HCT116 (cell line): Measurements from ENCODE around the gene ZDHHC14. TPM values are rescaled to one million over a fixed set of nuclear protein-coding genes. Genes with fewer than 3 reads are reported as not detected.
"Not testable (repeated sequence)": the region's sequence is repeated elsewhere in the genome, so short reads cannot be mapped to it uniquely, and the experiment has no call there.

ENCODE experiments used
- ATAC-seq: fragments of 200-7000 bp; cut with Tn5 transposase; 2 replicates; pipeline ENCODE4 v1.9.1; 2020; ENCODE audit warnings: mild to moderate bottlenecking, moderate library complexity
- BruUV-seq: library from RNA; stranded (reverse); fragments of 400-500 nt; replicated peaks from 2 replicates; lab custom pipeline; 2021; lab: Mats Ljungman, UMichigan
- CTCF ChIA-PET: fragments of 300-600 bp; sonication (Branson Sonifier 250); formaldehyde crosslinking; loops from one replicate; lab custom pipeline; 2021; ENCODE audit warnings: antibody characterized with exemption; lab: Charles Lee
- POLR2A ChIA-PET: fragments of 300-600, 350-600 bp; sonication (Branson Sonifier 250); formaldehyde crosslinking; loops from one replicate; lab custom pipeline; 2021; ENCODE audit warnings: antibody characterized with exemption; lab: Charles Lee
- RAD21 ChIA-PET, 2 experiments: fragments of 300-600 bp; sonication (Branson Sonifier 250); formaldehyde crosslinking; loops; one replicate each; lab custom pipeline; 2023; ENCODE audit warnings: low total read pairs in 2 of 2; ENCODE audit not compliant: uncharacterized antibody in 2 of 2, unreplicated experiment in 2 of 2, low non-redundant PET in 1 of 2; lab: Charles Lee
- DNase-seq: peaks from one replicate; pipeline ENCODE4 v3.0.0-alpha.2; 2010; ENCODE audit warnings: low read depth, low spot score
- H2AFZ ChIP-seq: fragments of 200-600 bp; shearing (Covaris generic), sonication (generic); 2 replicates; pipeline ENCODE4 v1.6.1; 2017; ENCODE audit warnings: low read depth, mixed run types, mixed read lengths, antibody characterized with exemption, low read length; ENCODE audit not compliant: poor library complexity, severe bottlenecking
- H3K27ac ChIP-seq: 2 replicates; pipeline ENCODE4 v1.5.1; 2012; ENCODE audit warnings: low read depth, low read length
- H3K27me3 ChIP-seq: fragments of 200-600 bp; sonication (generic); 2 replicates; pipeline ENCODE4 v1.6.1; 2016; ENCODE audit warnings: mixed run types, low read length, mixed read lengths; ENCODE audit not compliant: insufficient read depth
- H3K36me3 ChIP-seq, 2 experiments: fragments of 200-500 bp in 1 of 2; fragments of 200-600 bp in 1 of 2; sonication (Bioruptor generic) in 1 of 2; sonication (generic) in 1 of 2; 2 replicates each; pipeline versions ENCODE4 v1.5.1 to v1.6.1; 2014 to 2016; ENCODE audit warnings: low read length in 2 of 2, inconsistent platforms in 1 of 2, mixed read lengths in 1 of 2, mixed run types in 1 of 2; ENCODE audit not compliant: insufficient read depth in 2 of 2, control insufficient read depth in 1 of 2
- H3K4me1 ChIP-seq, 2 experiments: fragments of 200-600 bp in 1 of 2; sonication (generic) in 1 of 2; 2 replicates each; pipeline versions ENCODE4 v1.5.1 to v1.6.1; 2012 to 2017; ENCODE audit warnings: low read length in 2 of 2, inconsistent platforms in 1 of 2, mild to moderate bottlenecking in 1 of 2, mixed read lengths in 1 of 2, mixed run types in 1 of 2, moderate library complexity in 1 of 2; ENCODE audit not compliant: insufficient read depth in 2 of 2, control insufficient read depth in 1 of 2
- H3K4me2 ChIP-seq: fragments of 200-600 bp; sonication (generic); 2 replicates; pipeline ENCODE4 v1.6.1; 2017; ENCODE audit warnings: mixed run types, low read length, mixed read lengths
- H3K4me3 ChIP-seq, 2 experiments: fragments of 200-600 bp in 1 of 2; sonication (generic) in 1 of 2; replicated peaks in 1 of 2; 2 replicates each; pipeline ENCODE4 v1.5.1; 2011 to 2016; ENCODE audit warnings: low read length in 2 of 2, control low read depth in 1 of 2, low read depth in 1 of 2, mild to moderate bottlenecking in 1 of 2, mixed read lengths in 1 of 2, mixed run types in 1 of 2
- H3K79me2 ChIP-seq: fragments of 200-600 bp; sonication (generic); 2 replicates; pipeline ENCODE4 v1.6.1; 2017; ENCODE audit warnings: mild to moderate bottlenecking, mixed run types, low read length, moderate library complexity, mixed read lengths; ENCODE audit not compliant: insufficient read depth
- H3K9ac ChIP-seq: fragments of 200-600 bp; sonication (generic); 2 replicates; pipeline ENCODE4 v1.6.1; 2016; ENCODE audit warnings: low read length, mixed read lengths
- H3K9me2 ChIP-seq: fragments of 200-600 bp; sonication (generic), shearing (Covaris generic); 2 replicates; pipeline ENCODE4 v1.6.1; 2017; ENCODE audit warnings: mixed run types, mild to moderate bottlenecking, moderate library complexity; ENCODE audit not compliant: insufficient read depth
- H3K9me3 ChIP-seq, 2 experiments: fragments of 200-500 bp in 1 of 2; fragments of 200-600 bp in 1 of 2; sonication (Bioruptor generic) in 1 of 2; sonication (generic) in 1 of 2; 2 replicates each; pipeline ENCODE4 v1.6.1; 2014 to 2017; ENCODE audit warnings: low read length in 2 of 2, mixed read lengths in 2 of 2, inconsistent platforms in 1 of 2, low read depth in 1 of 2, mild to moderate bottlenecking in 1 of 2, mixed run types in 1 of 2, moderate library complexity in 1 of 2; ENCODE audit not compliant: control insufficient read depth in 1 of 2, insufficient read depth in 1 of 2
- H4K20me1 ChIP-seq: fragments of 200-600 bp; sonication (generic), shearing (Covaris generic); 2 replicates; pipeline ENCODE4 v1.6.1; 2017; ENCODE audit warnings: mixed run types, mild to moderate bottlenecking, moderate library complexity; ENCODE audit not compliant: insufficient read depth
- ATF3 ChIP-seq: IDR thresholded peaks from 2 replicates; pipeline ENCODE4 v1.6.1; 2012
- CBX3 ChIP-seq: IDR thresholded peaks from 2 replicates; pipeline ENCODE4 v1.6.1; 2012; ENCODE audit warnings: low read depth
- EGR1 ChIP-seq: IDR thresholded peaks from 2 replicates; pipeline ENCODE4 v1.6.1; 2012; ENCODE audit warnings: low read depth
- ELF1 ChIP-seq: IDR thresholded peaks from 2 replicates; pipeline ENCODE4 v1.6.1; 2012; ENCODE audit warnings: low read depth, borderline replicate concordance
- EZH2phosphoT487 ChIP-seq: fragments of 200-600 bp; IDR thresholded peaks from 2 replicates; pipeline ENCODE4 v1.6.1; 2018; ENCODE audit warnings: antibody characterized with exemption, borderline replicate concordance
- JUND ChIP-seq: IDR thresholded peaks from 2 replicates; pipeline ENCODE4 v1.6.1; 2012
- POLR2A ChIP-seq: IDR thresholded peaks from 2 replicates; pipeline ENCODE4 v1.7.0; 2011; ENCODE audit warnings: borderline replicate concordance; ENCODE audit not compliant: insufficient read depth, insufficient read length; ENCODE audit errors: extremely low read depth
- POLR2AphosphoS5 ChIP-seq: IDR thresholded peaks from 2 replicates; pipeline ENCODE4 v1.6.1; 2011; ENCODE audit warnings: mild to moderate bottlenecking, low read depth, low read length, moderate library complexity
- RAD21 ChIP-seq: IDR thresholded peaks from 2 replicates; pipeline ENCODE4 v1.6.1; 2012; ENCODE audit warnings: low read depth, mild to moderate bottlenecking
- SIN3A ChIP-seq: IDR thresholded peaks from 2 replicates; pipeline ENCODE4 v1.6.1; 2012; ENCODE audit warnings: low read depth
- ZBTB33 ChIP-seq: IDR thresholded peaks from 2 replicates; pipeline ENCODE4 v1.6.1; 2011; ENCODE audit warnings: mild to moderate bottlenecking, low read length, moderate library complexity; ENCODE audit not compliant: insufficient replicate concordance; ENCODE audit errors: extremely low read depth
- ZFX ChIP-seq: fragments of 450-650 bp; IDR thresholded peaks from 2 replicates; pipeline ENCODE4 v1.6.1; 2017
- intact Hi-C: fragments of 100-400 bp; cut with micrococcal nuclease; formaldehyde crosslinking; loops from 2 replicates; pipeline ENCODE4 v1.10.0; 2022
- total RNA-seq: library from RNA; stranded (reverse); gene quantifications from one replicate; pipeline ENCODE4 v1.2.1, GENCODE V29; 2021; ENCODE audit not compliant: unreplicated experiment

ZDHHC14 gene
- total RNA-seq, 1 experiment from 2014 or later = 5.3 TPM

- no peak for TF ChIP-seq ZBTB33
Observed at GRCh38 chr6:157587127-157587926, 206.3 kb downstream of the ZDHHC14 start (continued).

GRCh38 chr6:157590654-157591053, 209.7 kb downstream of the ZDHHC14 start:
- intact Hi-C loops, ATAC-seq, DNase-seq, POLR2A ChIA-PET, H3K4me3 ChIP-seq, CTCF ChIA-PET, RAD21 ChIA-PET, H3K9me2 ChIP-seq, BruUV-seq, H3K4me1 ChIP-seq, H3K9ac ChIP-seq, H3K4me2 ChIP-seq, H3K36me3 ChIP-seq, H3K27me3 ChIP-seq, H3K27ac ChIP-seq, H3K9me3 ChIP-seq, H4K20me1 ChIP-seq, H3K79me2 ChIP-seq, H2AFZ ChIP-seq: not testable (repeated sequence)

GRCh38 chr6:157592541-157592940, 211.6 kb downstream of the ZDHHC14 start:
- no peaks in the 10 kb centered on the region for H3K36me3 ChIP-seq
- POLR2A ChIA-PET = no interaction called here
- BruUV-seq = no TSS peak
- no peaks in the 10 kb centered on the region for H3K27me3 ChIP-seq
- no peaks in the 10 kb centered on the region for H3K79me2 ChIP-seq
- no peak overlapping the region for H3K9ac ChIP-seq
- no peaks in the 10 kb centered on the region for H4K20me1 ChIP-seq
- intact Hi-C loops = no loop called here
- H3K4me3 ChIP-seq = no peak overlapping the region
- ATAC-seq (peak; percentile 71), DNase-seq (no peak)
- H3K4me1 ChIP-seq = no peaks in the 10 kb centered on the region
- no peak overlapping the region for H2AFZ ChIP-seq
- TF ChIP-seq POLR2AphosphoS5 = no peak
- no peak for TF ChIP-seq ATF3
- no peak for TF ChIP-seq SIN3A
- TF ChIP-seq RAD21 = no peak
- TF ChIP-seq EZH2phosphoT487 = no peak
- TF ChIP-seq ELF1 = no peak
- TF ChIP-seq ZFX = no peak
- TF ChIP-seq EGR1 = no peak
- no peak for TF ChIP-seq JUND
- TF ChIP-seq CBX3 = no peak
- TF ChIP-seq POLR2A = no peak
- H3K27ac ChIP-seq = no peak overlapping the region
- CTCF ChIA-PET = no interaction called here
- RAD21 ChIA-PET = no interaction called here
- H3K9me3 ChIP-seq = no peaks in the 10 kb centered on the region; a peak in 2 of 4 replicates
- no peak overlapping the region for H3K4me2 ChIP-seq
- no peaks in the 10 kb centered on the region for H3K9me2 ChIP-seq
